Transverse colon (tissue), 4 donors: ENCODE measurements around the gene KAT6B. TPM values are rescaled to one million over a fixed set of nuclear protein-coding genes. Genes with fewer than 3 reads are reported as not detected.

Experiments
- DNase-seq: peaks from one replicate; pipeline ENCODE4 v3.0.0-alpha.2; 2019
- H3K27ac ChIP-seq, 4 donors: fragments of 200-600 bp; sonication (generic); 2 replicates each; pipeline ENCODE4 v1.5.1; 2016 to 2018; ENCODE audit warnings: inconsistent platforms in 4 of 4
- H3K27me3 ChIP-seq: fragments of 200-600 bp; sonication (generic); 2 replicates; pipeline ENCODE4 v1.5.1; 2017; ENCODE audit warnings: inconsistent platforms
- H3K36me3 ChIP-seq, 4 donors: fragments of 200-600 bp; sonication (generic); 2 replicates each; pipeline ENCODE4 v1.5.1; 2017 to 2019; ENCODE audit warnings: inconsistent platforms in 4 of 4
- H3K4me1 ChIP-seq, 4 donors: fragments of 200-600 bp; sonication (generic); 2 replicates each; pipeline ENCODE4 v1.5.1; 2017 to 2020; ENCODE audit warnings: inconsistent platforms in 4 of 4
- H3K4me3 ChIP-seq, 4 donors: fragments of 200-600 bp; sonication (generic); 1 replicate in 1 of 4; 2 replicates in 3 of 4; pipeline versions ENCODE4 v1.5.1 to v1.6.1; 2017 to 2019; ENCODE audit warnings: inconsistent platforms in 4 of 4
- H3K9me3 ChIP-seq, 2 donors: fragments of 200-600 bp; sonication (generic); 2 replicates each; pipeline ENCODE4 v1.5.1; 2017 to 2019; ENCODE audit warnings: inconsistent platforms in 2 of 2
- EP300 ChIP-seq: sonication (generic); formaldehyde crosslinking; IDR thresholded peaks from one replicate; pipeline ENCODE4 v1.6.1; 2017; ENCODE audit warnings: antibody characterized with exemption, low read depth
- POLR2A ChIP-seq: fragments of 450-650 bp; IDR thresholded peaks from one replicate; pipeline ENCODE4 v1.6.1; 2016; ENCODE audit warnings: antibody characterized with exemption, mild to moderate bottlenecking, moderate library complexity
- POLR2AphosphoS5 ChIP-seq, 3 donors: sonication (generic); formaldehyde crosslinking; IDR thresholded peaks; one replicate each; pipeline ENCODE4 v1.6.1; 2016; ENCODE audit warnings: antibody characterized with exemption in 3 of 3
- WGBS, 2 donors: methylation state at CpG; one replicate each; pipeline ENCODE4 v1.1.5; 2018; ENCODE audit warnings: low coverage in 1 of 2; 5-methylcytosine and 5-hydroxymethylcytosine counted together
- in situ Hi-C, 4 donors: fragments of 200-750 bp; cut with MboI; loops; one replicate each; pipeline versions ENCODE4 v1.15.0 to v1.15.1; 2017; ENCODE audit warnings: low sequenced_read_pairs in 3 of 4, low pct_ligation_motif_present in 1 of 4, low pct_unique_long_range_greater_than_20kb in 1 of 4
- intact Hi-C: fragments of 100-400 bp; cut with DNase I; formaldehyde crosslinking; loops from one replicate; pipeline ENCODE4 v1.15.1; 2023; ENCODE audit warnings: low total_unique reads
- total RNA-seq, 4 donors: library from RNA; depleted of rRNA; stranded (reverse); fragments of >200 nt; gene quantifications; one replicate each; pipeline ENCODE4 v1.1.0, GENCODE V29; 2016
- TF ChIP-seq, protein P1 (sequence below), 5 experiments: fragments of 200-600 bp in 3 of 5; fragments of 450-650 bp in 2 of 5; sonication (generic) in 3 of 5; IDR thresholded peaks; 1 replicate in 2 of 5; 2 replicates in 3 of 5; pipeline ENCODE4 v1.5.1; 2016 to 2017; ENCODE audit warnings: antibody characterized with exemption in 5 of 5, inconsistent platforms in 3 of 5, mild to moderate bottlenecking in 2 of 5, moderate library complexity in 1 of 5

KAT6B gene
- total RNA-seq, 4 donors from 2014 or later, result 27.3 to 67.0 (median 54.9) TPM

DNA sequence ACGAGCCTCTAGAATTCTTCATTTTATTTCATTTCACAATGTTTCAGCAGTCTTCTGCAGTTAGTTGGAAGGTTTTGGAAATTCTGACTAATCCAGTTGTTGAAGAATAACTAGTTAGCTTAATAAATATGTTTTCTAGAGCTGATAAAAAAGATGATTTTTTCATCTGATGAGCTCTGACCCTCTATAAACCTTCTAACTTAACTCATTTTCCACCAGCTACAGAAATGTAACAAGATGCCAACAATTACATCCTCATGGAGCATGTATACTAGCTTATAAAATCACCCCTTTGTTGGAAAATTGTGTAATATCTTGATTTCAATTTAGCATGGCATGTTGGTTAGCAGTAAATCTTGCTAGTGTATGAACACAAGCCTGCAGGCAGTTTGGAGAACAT lies 33.1 kb downstream of the KAT6B start:
- H3K4me1 ChIP-seq, result peaks cover 6 to 21% (median 9%) of the 10 kb centered on the region in 4 donors
- no peaks in the 10 kb centered on the region for H3K36me3 ChIP-seq
- H3K27ac ChIP-seq, result no peak overlapping the region
- WGBS, 2 donors, result 93 to 95% methylated on average over 1 of the region's 1 CpG
- no peak overlapping the region for H3K4me3 ChIP-seq
- intact Hi-C loops (no loop called here), in situ Hi-C loops (no loop called here)
- no peaks in the 10 kb centered on the region for H3K9me3 ChIP-seq
- TF ChIP-seq, protein P1, sequence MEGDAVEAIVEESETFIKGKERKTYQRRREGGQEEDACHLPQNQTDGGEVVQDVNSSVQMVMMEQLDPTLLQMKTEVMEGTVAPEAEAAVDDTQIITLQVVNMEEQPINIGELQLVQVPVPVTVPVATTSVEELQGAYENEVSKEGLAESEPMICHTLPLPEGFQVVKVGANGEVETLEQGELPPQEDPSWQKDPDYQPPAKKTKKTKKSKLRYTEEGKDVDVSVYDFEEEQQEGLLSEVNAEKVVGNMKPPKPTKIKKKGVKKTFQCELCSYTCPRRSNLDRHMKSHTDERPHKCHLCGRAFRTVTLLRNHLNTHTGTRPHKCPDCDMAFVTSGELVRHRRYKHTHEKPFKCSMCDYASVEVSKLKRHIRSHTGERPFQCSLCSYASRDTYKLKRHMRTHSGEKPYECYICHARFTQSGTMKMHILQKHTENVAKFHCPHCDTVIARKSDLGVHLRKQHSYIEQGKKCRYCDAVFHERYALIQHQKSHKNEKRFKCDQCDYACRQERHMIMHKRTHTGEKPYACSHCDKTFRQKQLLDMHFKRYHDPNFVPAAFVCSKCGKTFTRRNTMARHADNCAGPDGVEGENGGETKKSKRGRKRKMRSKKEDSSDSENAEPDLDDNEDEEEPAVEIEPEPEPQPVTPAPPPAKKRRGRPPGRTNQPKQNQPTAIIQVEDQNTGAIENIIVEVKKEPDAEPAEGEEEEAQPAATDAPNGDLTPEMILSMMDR (IDR thresholded peaks at IDR 0.05), result no peak
- TF ChIP-seq POLR2A, result no peak
- no peaks in the 10 kb centered on the region for H3K27me3 ChIP-seq
- no peak for DNase-seq

DNA sequence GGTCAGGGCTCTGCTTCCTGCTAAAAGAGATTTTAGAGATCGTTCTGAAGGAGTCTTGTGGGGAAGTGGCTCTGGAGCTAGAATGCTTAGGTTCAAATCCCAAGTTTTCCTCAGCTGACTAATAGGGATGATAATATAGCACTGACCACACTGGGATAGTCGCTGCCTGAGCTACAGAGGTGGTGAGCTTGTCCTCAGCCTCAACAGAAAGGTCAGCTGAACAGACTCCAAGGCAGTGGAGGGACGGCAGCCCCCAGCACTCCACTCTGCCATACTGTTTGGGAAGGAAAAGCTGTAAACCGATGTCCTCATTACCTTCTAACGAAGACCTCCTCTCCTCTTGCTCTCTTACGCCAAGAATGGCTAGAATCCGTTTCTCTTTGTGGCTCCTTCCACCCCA lies 36.2 kb downstream of the KAT6B start:
- intact Hi-C loops, result no loop called here
- H3K4me1 ChIP-seq, result peaks cover 0 to 17% (median 0%) of the 10 kb centered on the region in 4 donors
- no peaks in the 10 kb centered on the region for H3K36me3 ChIP-seq
- H3K27ac ChIP-seq, result no peak overlapping the region
- no peaks in the 10 kb centered on the region for H3K9me3 ChIP-seq
- 90% methylated on average over 7 of the region's 7 CpGs for WGBS, 2 donors
- H3K4me3 ChIP-seq, result no peak overlapping the region
- no peaks in the 10 kb centered on the region for H3K27me3 ChIP-seq
- DNase-seq, result no peak
- TF ChIP-seq EP300, result no peak
- TF ChIP-seq, protein P1 (IDR thresholded peaks at IDR 0.05), result no peak
- in situ Hi-C loops, result no loop called here

DNA sequence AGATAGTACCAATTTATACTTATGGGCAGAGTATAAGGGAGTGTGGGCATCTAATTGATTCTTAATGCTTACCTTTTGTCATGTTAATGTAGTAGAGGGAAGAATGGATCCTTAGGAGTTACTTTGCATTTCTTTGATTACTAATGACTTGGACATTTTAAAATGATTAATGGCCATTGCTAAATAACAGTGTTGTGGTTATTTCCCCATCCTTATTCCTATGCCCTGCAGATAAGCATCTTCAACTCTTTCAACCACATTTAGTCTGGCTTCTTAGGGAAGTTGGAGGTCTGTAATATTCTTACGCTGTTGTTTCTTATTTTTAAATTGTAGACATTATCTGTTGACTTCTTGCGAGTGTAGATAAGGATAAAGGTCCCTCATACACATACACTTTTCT lies 37.2 kb downstream of the KAT6B start:
- H3K27ac ChIP-seq, result no peak overlapping the region
- no peaks in the 10 kb centered on the region for H3K27me3 ChIP-seq
- WGBS, 2 donors, result 67 to 74% methylated on average over 1 to 2 of the region's 2 CpGs
- no peak overlapping the region for H3K4me3 ChIP-seq
- in situ Hi-C loops, result no loop called here
- no peaks in the 10 kb centered on the region for H3K36me3 ChIP-seq
- intact Hi-C loops, result no loop called here
- DNase-seq, result no peak
- H3K4me1 ChIP-seq, result peaks cover 0 to 26% (median 0%) of the 10 kb centered on the region in 4 donors
- TF ChIP-seq EP300 (no peak), POLR2A (no peak)
- H3K9me3 ChIP-seq, result no peaks in the 10 kb centered on the region

DNA sequence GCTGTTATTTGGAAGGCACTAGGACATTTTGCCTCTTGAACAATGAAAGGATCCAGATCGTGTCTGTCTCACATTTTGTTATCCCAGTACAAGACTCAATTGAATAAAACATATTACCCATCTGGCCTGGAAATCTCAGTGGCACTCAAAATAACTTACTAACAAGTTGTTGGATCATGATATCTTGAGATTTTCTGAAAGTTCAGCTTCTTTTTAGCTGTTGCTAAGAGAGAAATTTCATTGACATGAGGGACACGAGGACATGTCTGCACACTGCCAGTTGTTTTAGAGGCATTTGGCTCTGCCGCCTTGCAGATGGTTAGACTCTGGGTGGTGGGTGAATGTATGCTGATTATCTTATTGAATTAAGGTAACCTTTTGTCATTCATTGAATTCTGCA lies 41.0 kb downstream of the KAT6B start:
- 90 to 91% methylated on average over 2 to 3 of the region's 3 CpGs for WGBS, 2 donors

More for the DNA sequence above, 41.0 kb downstream of the KAT6B start:
- TF ChIP-seq POLR2AphosphoS5 (IDR thresholded peaks at IDR 0.05) (no peak), POLR2A (no peak), EP300 (no peak)
- TF ChIP-seq, protein P1 (IDR thresholded peaks at IDR 0.05), result no peak
- no peak for DNase-seq
- H3K36me3 ChIP-seq, result no peaks in the 10 kb centered on the region
- no peak overlapping the region for H3K27ac ChIP-seq
- H3K9me3 ChIP-seq, result no peaks in the 10 kb centered on the region
- in situ Hi-C loops, result no loop called here
- H3K27me3 ChIP-seq, result no peaks in the 10 kb centered on the region
- H3K4me1 ChIP-seq, result peaks cover 0 to 36% (median 10%) of the 10 kb centered on the region in 4 donors
- no peak overlapping the region for H3K4me3 ChIP-seq
- intact Hi-C loops, result no loop called here
